Measurements from ENCODE around the gene TBCD.

GRCh38 chr17:82970818-82971590, 219.1 kb downstream of the TBCD start:
- TF ChIP-seq CTCF (conservative IDR thresholded peaks at IDR 0.05; ENCODE audit: low read depth, low read length): no peak
- no peak for TF ChIP-seq EZH2phosphoT487 (IDR thresholded peaks at IDR 0.05; ENCODE audit: borderline replicate concordance, low read length)
